Measurements from ENCODE around the gene NOSTRIN. TPM values are rescaled to one million over a fixed set of nuclear protein-coding genes. Genes with fewer than 3 reads are reported as not detected.
"Not testable (repeated sequence)": the region's sequence is repeated elsewhere in the genome, so short reads cannot be mapped to it uniquely, and the experiment has no call there.

The NOSTRIN gene
- total RNA-seq, 1 donor: 0.81 TPM

GRCh38 chr2:168787782-168788376 lies 14.6 kb upstream of the NOSTRIN start:
- TF ChIP-seq, protein P1, sequence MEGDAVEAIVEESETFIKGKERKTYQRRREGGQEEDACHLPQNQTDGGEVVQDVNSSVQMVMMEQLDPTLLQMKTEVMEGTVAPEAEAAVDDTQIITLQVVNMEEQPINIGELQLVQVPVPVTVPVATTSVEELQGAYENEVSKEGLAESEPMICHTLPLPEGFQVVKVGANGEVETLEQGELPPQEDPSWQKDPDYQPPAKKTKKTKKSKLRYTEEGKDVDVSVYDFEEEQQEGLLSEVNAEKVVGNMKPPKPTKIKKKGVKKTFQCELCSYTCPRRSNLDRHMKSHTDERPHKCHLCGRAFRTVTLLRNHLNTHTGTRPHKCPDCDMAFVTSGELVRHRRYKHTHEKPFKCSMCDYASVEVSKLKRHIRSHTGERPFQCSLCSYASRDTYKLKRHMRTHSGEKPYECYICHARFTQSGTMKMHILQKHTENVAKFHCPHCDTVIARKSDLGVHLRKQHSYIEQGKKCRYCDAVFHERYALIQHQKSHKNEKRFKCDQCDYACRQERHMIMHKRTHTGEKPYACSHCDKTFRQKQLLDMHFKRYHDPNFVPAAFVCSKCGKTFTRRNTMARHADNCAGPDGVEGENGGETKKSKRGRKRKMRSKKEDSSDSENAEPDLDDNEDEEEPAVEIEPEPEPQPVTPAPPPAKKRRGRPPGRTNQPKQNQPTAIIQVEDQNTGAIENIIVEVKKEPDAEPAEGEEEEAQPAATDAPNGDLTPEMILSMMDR (IDR thresholded peaks at IDR 0.05; ENCODE audit: insufficient read depth, low read length): no peak
- no peak for DNase-seq (ENCODE audit: low read depth)

DNA sequence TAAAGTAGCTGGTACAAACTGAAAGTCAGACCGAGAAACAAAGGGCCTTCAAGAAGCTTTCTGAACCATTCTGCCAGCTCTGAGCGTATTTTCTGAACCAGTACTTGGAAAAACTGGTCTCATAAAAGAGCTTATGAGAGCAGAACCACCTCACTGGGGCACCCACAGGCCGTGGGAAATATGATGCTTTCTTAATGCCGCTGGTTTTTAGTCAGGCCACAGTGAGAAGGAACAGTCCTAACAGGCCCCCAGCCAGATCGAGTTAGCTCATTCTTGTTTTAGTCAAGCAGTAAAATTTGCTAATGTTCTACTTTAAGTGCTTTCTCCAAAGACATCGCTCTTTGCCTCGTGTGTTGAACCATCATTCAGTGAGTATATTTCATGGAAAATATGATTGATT lies 12.7 kb upstream of the NOSTRIN start:
- TF ChIP-seq, protein P1 (IDR thresholded peaks at IDR 0.05; ENCODE audit: insufficient read depth, low read length): no peak
- no peak overlapping the region for H3K4me3 ChIP-seq (ENCODE audit: low read depth, low read length)
- peak; percentile 16 for DNase-seq (ENCODE audit: low read depth)

More at GRCh38 chr2:168787782-168788376, 14.6 kb upstream of the NOSTRIN start:
- no peak overlapping the region for H3K4me3 ChIP-seq (ENCODE audit: low read depth, low read length)

DNA sequence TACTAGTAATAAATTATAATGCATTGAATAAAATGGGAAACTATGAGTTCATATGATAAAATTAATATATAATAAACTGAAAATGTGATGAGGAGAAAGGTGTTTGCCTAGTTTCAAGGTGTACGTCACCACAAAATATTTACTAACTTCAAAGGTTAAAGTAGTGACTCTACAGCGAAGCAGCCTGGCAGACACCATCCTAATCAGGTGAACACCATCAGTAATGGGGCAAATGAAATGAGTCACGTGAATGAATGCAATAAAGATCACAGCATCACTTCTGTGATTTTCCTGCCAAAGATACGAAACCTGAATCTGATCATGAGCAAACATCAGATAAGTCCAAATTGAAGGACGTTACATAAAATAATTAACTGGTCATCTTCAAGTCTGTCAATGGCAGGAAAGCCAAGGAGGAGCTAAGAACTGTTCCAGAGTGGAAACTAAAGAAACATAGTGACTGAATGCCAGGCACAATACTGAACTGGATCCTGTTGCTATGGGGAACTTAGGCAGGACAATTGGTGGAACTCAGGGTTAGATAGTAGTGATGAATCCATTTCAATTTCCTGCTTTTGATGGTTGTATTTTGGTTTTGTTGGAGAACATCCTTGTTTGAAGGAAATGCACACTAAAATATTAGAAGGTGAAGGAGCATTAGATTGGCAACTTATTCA lies 12.1 kb upstream of the NOSTRIN start:
- no peak for DNase-seq (ENCODE audit: low read depth)
- TF ChIP-seq, protein P1 (IDR thresholded peaks at IDR 0.05; ENCODE audit: insufficient read depth, low read length): no peak
- H3K4me3 ChIP-seq (ENCODE audit: low read depth, low read length): no peak overlapping the region

- H3K4me3 ChIP-seq (ENCODE audit: low read depth, low read length); DNase-seq (ENCODE audit: low read depth): not testable (repeated sequence)
Measured at GRCh38 chr2:168791140-168791539, 11.3 kb upstream of the NOSTRIN start.

DNA sequence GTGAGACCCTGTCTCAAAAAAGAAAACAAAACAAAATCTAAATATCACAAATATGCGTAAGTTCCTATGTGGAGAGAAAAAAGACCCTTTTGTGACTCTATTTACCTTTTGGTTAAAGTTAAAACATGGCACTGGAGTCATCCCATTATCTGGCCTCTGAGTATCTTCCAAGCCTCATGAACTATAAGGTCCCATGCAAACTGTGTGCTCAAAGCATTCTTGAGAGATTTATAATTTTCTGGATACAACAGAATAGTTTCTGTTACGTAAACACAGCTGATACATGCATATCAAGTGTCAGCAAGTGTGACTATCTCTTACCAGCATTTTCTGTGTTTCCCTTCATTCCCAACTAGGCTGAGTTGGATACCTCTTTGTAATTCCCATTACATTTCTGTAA lies 8.8 kb upstream of the NOSTRIN start:
- TF ChIP-seq, protein P1 (IDR thresholded peaks at IDR 0.05; ENCODE audit: insufficient read depth, low read length): no peak
- no peak overlapping the region for H3K4me3 ChIP-seq (ENCODE audit: low read depth, low read length)
- no peak for DNase-seq (ENCODE audit: low read depth)

- no peak for DNase-seq (ENCODE audit: low read depth)
- no peak overlapping the region for H3K4me3 ChIP-seq (ENCODE audit: low read depth, low read length)
- TF ChIP-seq, protein P1 (IDR thresholded peaks at IDR 0.05; ENCODE audit: insufficient read depth, low read length): no peak
Measured at GRCh38 chr2:168794968-168795367, 7.5 kb upstream of the NOSTRIN start.

GRCh38 chr2:168796090-168796577 lies 6.3 kb upstream of the NOSTRIN start:
- no peak overlapping the region for H3K4me3 ChIP-seq (ENCODE audit: low read depth, low read length)
- DNase-seq (ENCODE audit: low read depth): no peak
- TF ChIP-seq, protein P1 (IDR thresholded peaks at IDR 0.05; ENCODE audit: insufficient read depth, low read length): no peak

Measured in fibroblast of the aortic adventitia (primary cell).